Measurements from ENCODE around the gene PCLAF.

PCLAF gene, protein sequence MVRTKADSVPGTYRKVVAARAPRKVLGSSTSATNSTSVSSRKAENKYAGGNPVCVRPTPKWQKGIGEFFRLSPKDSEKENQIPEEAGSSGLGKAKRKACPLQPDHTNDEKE

GRCh38 chr15:64381000-64381751 lies at the start of gene PCLAF:
PCLAF (minus strand) TSS chr15:64381441; CDS start chr15:64381371, 70 bp downstream.
- H3K36me3 ChIP-seq (ENCODE audit: control insufficient read depth, insufficient read depth, low read length): peaks cover 5% of the 10 kb centered on the region
- peak within 1 kb of the TSS; percentile 79 for H3K9ac ChIP-seq (ENCODE audit: low read depth, low read length)
- peak within 1 kb of the TSS; percentile 96 for H3K4me3 ChIP-seq (ENCODE audit: low read depth, low read length)
- peaks cover 9% of the 10 kb centered on the region for H3K27me3 ChIP-seq (ENCODE audit: control insufficient read depth, insufficient read depth, low read length)
- no peaks in the 10 kb centered on the region for H3K4me1 ChIP-seq (ENCODE audit: control insufficient read depth, insufficient read depth, low read length)
- no peaks in the 10 kb centered on the region for H3K9me3 ChIP-seq (ENCODE audit: control insufficient read depth, insufficient read depth, low read length)

DNA sequence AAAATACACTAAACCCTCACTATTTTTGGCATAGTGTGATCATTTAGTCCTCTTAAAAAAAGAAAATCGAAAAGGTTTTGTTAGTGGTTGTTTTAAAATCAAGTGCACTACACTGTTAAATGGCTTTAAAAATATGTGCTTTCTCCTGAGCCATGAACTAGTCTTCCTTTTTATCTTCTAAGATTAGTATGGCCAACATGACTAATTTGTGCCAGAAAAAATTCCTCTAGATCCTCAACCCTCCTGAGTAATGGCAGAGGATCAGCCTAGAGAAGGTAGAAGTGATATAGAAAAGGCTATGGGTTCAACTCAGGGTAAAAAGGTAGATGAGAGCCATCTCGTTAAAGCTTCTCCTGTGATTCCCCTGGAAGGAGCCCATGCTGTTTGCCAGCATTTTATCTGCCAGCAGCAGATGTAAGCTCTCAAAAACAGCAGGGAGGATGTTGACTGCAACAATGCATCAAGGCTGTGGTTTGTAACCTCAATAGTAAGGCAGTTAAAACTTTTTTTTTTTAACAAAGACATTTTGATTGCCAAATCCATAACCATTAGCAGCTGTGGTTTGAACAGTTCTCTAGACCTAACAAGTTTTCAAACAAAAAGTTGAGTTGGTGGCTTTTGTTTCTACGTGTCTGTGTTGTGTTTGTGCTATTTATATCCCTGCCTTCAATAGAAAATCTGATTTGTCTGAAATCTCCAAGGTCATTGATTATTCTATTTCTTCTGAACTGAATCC lies 48.9 kb upstream of the PCLAF start:
- Histone ChIP-seq H3K27me3 (ENCODE audit: control insufficient read depth, insufficient read depth, low read length) (no peaks in the 10 kb centered on the region), H3K4me1 (ENCODE audit: control insufficient read depth, insufficient read depth, low read length) (peaks cover 17% of the 10 kb centered on the region), H3K4me3 (ENCODE audit: low read depth, low read length) (no peak overlapping the region), H3K9ac (ENCODE audit: low read depth, low read length) (no peak overlapping the region), H3K9me3 (ENCODE audit: control insufficient read depth, insufficient read depth, low read length) (no peaks in the 10 kb centered on the region), H3K36me3 (ENCODE audit: control insufficient read depth, insufficient read depth, low read length) (no peaks in the 10 kb centered on the region)

DNA sequence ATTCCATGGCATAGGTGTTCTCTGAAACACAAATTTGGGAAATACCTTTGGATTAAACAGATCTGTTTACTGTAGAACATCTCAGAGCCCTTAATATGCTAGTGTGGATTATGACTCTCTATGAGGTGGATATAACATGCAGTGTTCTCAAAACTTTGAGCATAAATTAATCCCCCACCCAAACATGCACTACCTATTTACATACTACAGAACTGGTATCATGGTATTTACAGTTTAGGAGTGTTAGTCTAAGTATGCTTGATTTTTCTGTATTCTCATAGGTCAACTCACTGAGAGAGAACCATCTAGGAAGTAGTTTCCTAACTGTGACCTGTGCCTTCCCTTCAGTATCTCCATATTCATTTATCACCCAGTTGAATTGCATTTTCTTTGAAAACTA lies 48.2 kb upstream of the PCLAF start:
- peaks cover 2% of the 10 kb centered on the region for H3K36me3 ChIP-seq (ENCODE audit: control insufficient read depth, insufficient read depth, low read length)
- H3K27me3 ChIP-seq (ENCODE audit: control insufficient read depth, insufficient read depth, low read length): no peaks in the 10 kb centered on the region
- H3K4me3 ChIP-seq (ENCODE audit: low read depth, low read length): no peak overlapping the region
- no peak overlapping the region for H3K9ac ChIP-seq (ENCODE audit: low read depth, low read length)
- no peaks in the 10 kb centered on the region for H3K9me3 ChIP-seq (ENCODE audit: control insufficient read depth, insufficient read depth, low read length)
- peaks cover 17% of the 10 kb centered on the region for H3K4me1 ChIP-seq (ENCODE audit: control insufficient read depth, insufficient read depth, low read length)

DNA sequence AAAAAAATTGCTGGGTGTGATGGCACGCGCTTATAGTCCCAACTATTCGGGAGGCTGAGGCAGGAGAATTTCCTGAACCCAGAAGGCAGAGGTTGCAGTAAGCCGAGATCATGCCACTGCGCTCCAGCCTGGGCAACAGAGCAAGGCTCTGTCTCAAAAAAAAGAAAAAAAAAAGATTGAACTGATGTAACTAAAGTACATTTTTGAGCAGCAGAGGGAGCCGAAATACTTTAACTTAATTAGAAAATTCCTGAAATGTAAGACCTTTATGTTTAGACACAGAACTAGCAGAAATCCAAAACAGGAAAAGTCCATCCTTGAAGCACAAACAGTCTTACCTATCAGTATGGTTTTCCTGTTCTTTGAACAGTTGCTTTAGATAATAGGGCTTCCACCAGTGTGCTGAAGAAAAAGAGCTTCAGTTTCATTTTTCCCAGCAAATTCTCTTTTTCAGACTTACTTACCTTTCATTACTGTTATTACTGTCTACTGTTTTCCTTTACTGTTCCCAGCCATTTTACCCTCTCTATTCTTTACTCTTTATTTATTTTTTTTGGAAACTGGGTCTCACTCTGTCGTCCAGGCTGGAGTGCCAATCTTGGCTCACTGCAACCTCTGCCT lies 45.7 kb upstream of the PCLAF start:
- Histone ChIP-seq H3K4me1 (ENCODE audit: control insufficient read depth, insufficient read depth, low read length) (peaks cover 17% of the 10 kb centered on the region), H3K9ac (ENCODE audit: low read depth, low read length) (no peak overlapping the region), H3K27me3 (ENCODE audit: control insufficient read depth, insufficient read depth, low read length) (no peaks in the 10 kb centered on the region), H3K4me3 (ENCODE audit: low read depth, low read length) (no peak overlapping the region), H3K36me3 (ENCODE audit: control insufficient read depth, insufficient read depth, low read length) (peaks cover 2% of the 10 kb centered on the region), H3K9me3 (ENCODE audit: control insufficient read depth, insufficient read depth, low read length) (no peaks in the 10 kb centered on the region)

- peaks cover 10% of the 10 kb centered on the region for H3K4me1 ChIP-seq (ENCODE audit: control insufficient read depth, insufficient read depth, low read length)
- no peaks in the 10 kb centered on the region for H3K9me3 ChIP-seq (ENCODE audit: control insufficient read depth, insufficient read depth, low read length)
- H3K27me3 ChIP-seq (ENCODE audit: control insufficient read depth, insufficient read depth, low read length): no peaks in the 10 kb centered on the region
- no peak overlapping the region for H3K4me3 ChIP-seq (ENCODE audit: low read depth, low read length)
- H3K36me3 ChIP-seq (ENCODE audit: control insufficient read depth, insufficient read depth, low read length): peaks cover 2% of the 10 kb centered on the region
- no peak overlapping the region for H3K9ac ChIP-seq (ENCODE audit: low read depth, low read length)
Measured at GRCh38 chr15:64425221-64425620, 44.0 kb upstream of the PCLAF start.

DNA sequence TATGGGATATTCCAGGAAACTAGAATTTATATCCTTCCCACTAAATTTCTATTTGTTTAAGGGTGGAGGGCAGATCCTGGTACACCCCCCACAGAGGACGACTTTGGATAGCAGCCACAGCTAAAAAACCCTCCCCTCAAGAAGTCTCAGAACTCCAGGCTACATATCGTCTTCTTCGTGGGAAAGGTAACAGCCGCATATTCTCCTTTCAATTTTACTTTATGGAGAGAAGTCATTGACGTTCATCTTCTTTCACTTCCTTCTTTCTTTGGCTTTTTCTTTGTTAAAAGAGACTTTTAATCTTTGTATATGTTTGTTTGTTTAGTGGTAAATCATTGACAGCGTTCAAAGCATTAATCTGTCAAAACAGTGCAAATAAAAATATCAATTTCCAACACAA lies 42.7 kb upstream of the PCLAF start:
- no peaks in the 10 kb centered on the region for H3K4me1 ChIP-seq (ENCODE audit: control insufficient read depth, insufficient read depth, low read length)
- no peak overlapping the region for H3K4me3 ChIP-seq (ENCODE audit: low read depth, low read length)
- H3K9me3 ChIP-seq (ENCODE audit: control insufficient read depth, insufficient read depth, low read length): no peaks in the 10 kb centered on the region
- no peaks in the 10 kb centered on the region for H3K27me3 ChIP-seq (ENCODE audit: control insufficient read depth, insufficient read depth, low read length)
- peaks cover 2% of the 10 kb centered on the region for H3K36me3 ChIP-seq (ENCODE audit: control insufficient read depth, insufficient read depth, low read length)
- H3K9ac ChIP-seq (ENCODE audit: low read depth, low read length): no peak overlapping the region

DNA sequence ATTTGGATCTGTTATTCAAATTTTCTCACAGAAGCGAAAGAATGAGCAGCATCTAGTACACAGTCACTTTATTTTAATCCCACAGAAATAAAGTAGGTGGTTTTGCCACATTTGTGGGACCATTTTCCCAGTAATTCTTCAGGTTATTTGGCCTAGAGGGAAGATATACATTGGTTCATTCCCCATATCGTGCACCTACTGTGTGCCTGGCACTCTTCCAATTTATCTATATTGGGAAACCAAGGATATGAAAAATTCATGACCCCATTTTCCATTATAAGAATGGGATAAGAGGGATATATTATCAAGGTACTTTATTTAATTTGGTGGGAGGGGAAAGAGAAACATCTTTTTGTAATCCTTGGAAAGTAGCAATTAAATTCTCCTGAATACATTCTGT lies 41.5 kb upstream of the PCLAF start:
- Histone ChIP-seq H3K4me3 (ENCODE audit: low read depth, low read length) (no peak overlapping the region), H3K36me3 (ENCODE audit: control insufficient read depth, insufficient read depth, low read length) (peaks cover 2% of the 10 kb centered on the region), H3K4me1 (ENCODE audit: control insufficient read depth, insufficient read depth, low read length) (no peaks in the 10 kb centered on the region), H3K9me3 (ENCODE audit: control insufficient read depth, insufficient read depth, low read length) (no peaks in the 10 kb centered on the region), H3K27me3 (ENCODE audit: control insufficient read depth, insufficient read depth, low read length) (no peaks in the 10 kb centered on the region), H3K9ac (ENCODE audit: low read depth, low read length) (no peak overlapping the region)

DNA sequence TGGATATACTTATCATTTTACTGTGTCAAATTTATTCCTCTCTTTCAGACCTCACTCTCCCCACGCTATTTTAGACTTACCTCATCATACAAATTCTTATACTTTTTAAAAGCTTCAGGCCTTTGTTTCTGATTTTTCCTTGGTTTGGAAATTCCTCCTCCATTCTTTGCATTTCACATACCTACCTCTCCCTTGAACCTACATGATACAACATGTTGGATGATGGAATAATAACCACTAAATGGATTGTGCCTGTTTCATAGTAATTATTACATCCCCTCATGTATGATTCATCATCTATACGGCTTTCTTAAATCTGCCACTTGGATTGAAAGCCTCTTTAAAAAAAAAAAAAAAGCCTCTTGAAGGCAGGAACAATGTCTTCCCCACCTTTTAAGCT lies 31.0 kb upstream of the PCLAF start:
- H3K27me3 ChIP-seq (ENCODE audit: control insufficient read depth, insufficient read depth, low read length): no peaks in the 10 kb centered on the region
- H3K4me1 ChIP-seq (ENCODE audit: control insufficient read depth, insufficient read depth, low read length): no peaks in the 10 kb centered on the region
- peaks cover 4% of the 10 kb centered on the region for H3K36me3 ChIP-seq (ENCODE audit: control insufficient read depth, insufficient read depth, low read length)
- H3K4me3 ChIP-seq (ENCODE audit: low read depth, low read length): no peak overlapping the region
- no peak overlapping the region for H3K9ac ChIP-seq (ENCODE audit: low read depth, low read length)
- no peaks in the 10 kb centered on the region for H3K9me3 ChIP-seq (ENCODE audit: control insufficient read depth, insufficient read depth, low read length)

DNA sequence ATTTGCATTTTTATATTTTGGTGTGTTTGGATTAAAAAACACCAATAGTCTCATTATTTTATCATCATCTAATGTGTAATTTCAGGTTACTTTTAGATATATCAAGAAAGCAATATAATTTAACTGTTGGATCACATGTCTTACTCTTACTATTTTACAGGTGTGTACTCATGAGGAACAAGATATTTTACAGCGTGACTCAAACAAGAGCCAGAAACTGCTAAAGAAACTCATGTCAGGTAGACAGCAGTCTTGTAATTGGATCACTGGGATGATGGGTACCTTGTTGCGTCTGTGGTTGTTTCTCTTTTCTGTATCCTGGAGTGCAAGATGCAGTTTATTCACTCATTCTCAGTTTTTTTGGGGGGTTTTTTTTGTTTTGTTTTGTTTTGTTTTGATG lies 19.3 kb upstream of the PCLAF start:
- Histone ChIP-seq H3K4me3 (ENCODE audit: low read depth, low read length) (no peak overlapping the region), H3K9me3 (ENCODE audit: control insufficient read depth, insufficient read depth, low read length) (no peaks in the 10 kb centered on the region), H3K9ac (ENCODE audit: low read depth, low read length) (no peak overlapping the region), H3K27me3 (ENCODE audit: control insufficient read depth, insufficient read depth, low read length) (no peaks in the 10 kb centered on the region), H3K36me3 (ENCODE audit: control insufficient read depth, insufficient read depth, low read length) (peaks cover 17% of the 10 kb centered on the region), H3K4me1 (ENCODE audit: control insufficient read depth, insufficient read depth, low read length) (no peaks in the 10 kb centered on the region)

- no peaks in the 10 kb centered on the region for H3K4me1 ChIP-seq (ENCODE audit: control insufficient read depth, insufficient read depth, low read length)
- no peaks in the 10 kb centered on the region for H3K27me3 ChIP-seq (ENCODE audit: control insufficient read depth, insufficient read depth, low read length)
- H3K36me3 ChIP-seq (ENCODE audit: control insufficient read depth, insufficient read depth, low read length): peaks cover 13% of the 10 kb centered on the region
- H3K9ac ChIP-seq (ENCODE audit: low read depth, low read length): no peak overlapping the region
- no peak overlapping the region for H3K4me3 ChIP-seq (ENCODE audit: low read depth, low read length)
- no peaks in the 10 kb centered on the region for H3K9me3 ChIP-seq (ENCODE audit: control insufficient read depth, insufficient read depth, low read length)
Measured at GRCh38 chr15:64398575-64398974, 17.3 kb upstream of the PCLAF start.

DNA sequence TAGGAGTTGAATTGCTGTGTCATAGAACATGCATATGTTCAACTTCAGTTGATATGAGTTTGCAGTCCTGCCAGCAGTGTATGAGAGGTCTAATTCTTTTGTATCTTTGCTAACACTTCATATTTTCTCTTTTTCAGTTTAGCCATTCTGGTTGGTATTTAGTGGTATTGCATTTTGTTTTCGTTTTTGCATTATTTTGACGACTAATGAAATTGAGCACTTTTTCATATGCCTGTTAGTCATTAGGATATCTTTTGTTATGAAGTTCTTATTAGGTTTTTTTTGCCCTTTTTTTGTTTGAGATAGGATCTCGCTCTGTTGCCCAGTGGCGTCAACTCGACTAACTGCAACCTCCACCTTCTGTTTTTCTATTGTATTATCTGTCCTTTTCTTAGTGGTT lies 15.5 kb upstream of the PCLAF start:
- peaks cover 15% of the 10 kb centered on the region for H3K36me3 ChIP-seq (ENCODE audit: control insufficient read depth, insufficient read depth, low read length)
- H3K4me3 ChIP-seq (ENCODE audit: low read depth, low read length): no peak overlapping the region
- no peaks in the 10 kb centered on the region for H3K27me3 ChIP-seq (ENCODE audit: control insufficient read depth, insufficient read depth, low read length)

More for the DNA sequence above, 15.5 kb upstream of the PCLAF start:
- Histone ChIP-seq H3K4me1 (ENCODE audit: control insufficient read depth, insufficient read depth, low read length) (no peaks in the 10 kb centered on the region), H3K9ac (ENCODE audit: low read depth, low read length) (no peak overlapping the region), H3K9me3 (ENCODE audit: control insufficient read depth, insufficient read depth, low read length) (no peaks in the 10 kb centered on the region)
